ENCODE results near the gene SCAF8. TPM values are rescaled to one million over a fixed set of nuclear protein-coding genes. Genes with fewer than 3 reads are reported as not detected.

SCAF8 gene
- total RNA-seq, 1 donor: 40.5 TPM

GRCh38 chr6:154852687-154853086 lies 119.5 kb downstream of the SCAF8 start:
- no peak overlapping the region for H3K4me3 ChIP-seq (ENCODE audit: insufficient read depth, low read length)
- peaks cover 33% of the 10 kb centered on the region for H4K20me1 ChIP-seq (ENCODE audit: insufficient read depth, low read length)
- H2AFZ ChIP-seq (ENCODE audit: low read length): no peak overlapping the region
- H3K36me3 ChIP-seq (ENCODE audit: insufficient read depth, low read length): peaks cover 3% of the 10 kb centered on the region
- no peak overlapping the region for H3K27ac ChIP-seq (ENCODE audit: low read depth, low read length)
- peak; percentile 43 for DNase-seq (ENCODE audit: insufficient read length, low spot score, missing footprints)
- H3K9me3 ChIP-seq (ENCODE audit: low read depth, low read length): no peaks in the 10 kb centered on the region
- TF ChIP-seq CTCF (IDR thresholded peaks at IDR 0.05; ENCODE audit: extremely low read depth, low read depth, low read length): no peak
- peaks cover 2% of the 10 kb centered on the region for H3K4me1 ChIP-seq (ENCODE audit: insufficient read depth, low read length)
- H3K4me2 ChIP-seq (ENCODE audit: insufficient read depth, low read length): no peak overlapping the region
- H3K27me3 ChIP-seq (ENCODE audit: insufficient read depth, low read length): no peaks in the 10 kb centered on the region
- H3K79me2 ChIP-seq (ENCODE audit: insufficient read depth, low read length): peaks cover 71% of the 10 kb centered on the region

GRCh38 chr6:154857529-154857928 lies 124.3 kb downstream of the SCAF8 start:
- TF ChIP-seq CTCF (IDR thresholded peaks at IDR 0.05; ENCODE audit: extremely low read depth, low read depth, low read length): no peak
- Histone ChIP-seq H3K27me3 (ENCODE audit: insufficient read depth, low read length) (no peaks in the 10 kb centered on the region), H2AFZ (ENCODE audit: low read length) (no peak overlapping the region), H3K9me3 (ENCODE audit: low read depth, low read length) (no peaks in the 10 kb centered on the region), H3K27ac (ENCODE audit: low read depth, low read length) (no peak overlapping the region), H3K4me1 (ENCODE audit: insufficient read depth, low read length) (no peaks in the 10 kb centered on the region), H3K4me3 (ENCODE audit: insufficient read depth, low read length) (no peak overlapping the region), H3K4me2 (ENCODE audit: insufficient read depth, low read length) (no peak overlapping the region), H3K79me2 (ENCODE audit: insufficient read depth, low read length) (peaks cover 49% of the 10 kb centered on the region), H3K36me3 (ENCODE audit: insufficient read depth, low read length) (no peaks in the 10 kb centered on the region), H4K20me1 (ENCODE audit: insufficient read depth, low read length) (peaks cover 13% of the 10 kb centered on the region)
- no peak for DNase-seq (ENCODE audit: insufficient read length, low spot score, missing footprints)

GRCh38 chr6:154861825-154862224 lies 128.6 kb downstream of the SCAF8 start:
- Histone ChIP-seq H3K9me3 (ENCODE audit: low read depth, low read length) (no peaks in the 10 kb centered on the region), H3K36me3 (ENCODE audit: insufficient read depth, low read length) (no peaks in the 10 kb centered on the region), H3K4me3 (ENCODE audit: insufficient read depth, low read length) (no peak overlapping the region), H3K4me1 (ENCODE audit: insufficient read depth, low read length) (peaks cover 4% of the 10 kb centered on the region), H3K27me3 (ENCODE audit: insufficient read depth, low read length) (no peaks in the 10 kb centered on the region), H2AFZ (ENCODE audit: low read length) (no peak overlapping the region), H3K27ac (ENCODE audit: low read depth, low read length) (no peak overlapping the region), H4K20me1 (ENCODE audit: insufficient read depth, low read length) (peaks cover 6% of the 10 kb centered on the region), H3K79me2 (ENCODE audit: insufficient read depth, low read length) (peaks cover 32% of the 10 kb centered on the region), H3K4me2 (ENCODE audit: insufficient read depth, low read length) (no peak overlapping the region)
- TF ChIP-seq CTCF (IDR thresholded peaks at IDR 0.05; ENCODE audit: extremely low read depth, low read depth, low read length): no peak
- no peak for DNase-seq (ENCODE audit: insufficient read length, low spot score, missing footprints)

GRCh38 chr6:154862536-154862935 lies 129.3 kb downstream of the SCAF8 start:
- DNase-seq (ENCODE audit: insufficient read length, low spot score, missing footprints): no peak
- Histone ChIP-seq H3K79me2 (ENCODE audit: insufficient read depth, low read length) (peaks cover 30% of the 10 kb centered on the region), H4K20me1 (ENCODE audit: insufficient read depth, low read length) (peaks cover 6% of the 10 kb centered on the region), H3K27me3 (ENCODE audit: insufficient read depth, low read length) (no peaks in the 10 kb centered on the region), H3K4me2 (ENCODE audit: insufficient read depth, low read length) (no peak overlapping the region), H3K9me3 (ENCODE audit: low read depth, low read length) (no peaks in the 10 kb centered on the region), H3K36me3 (ENCODE audit: insufficient read depth, low read length) (no peaks in the 10 kb centered on the region), H3K27ac (ENCODE audit: low read depth, low read length) (no peak overlapping the region), H3K4me3 (ENCODE audit: insufficient read depth, low read length) (no peak overlapping the region), H2AFZ (ENCODE audit: low read length) (no peak overlapping the region), H3K4me1 (ENCODE audit: insufficient read depth, low read length) (peaks cover 4% of the 10 kb centered on the region)
- TF ChIP-seq CTCF (IDR thresholded peaks at IDR 0.05; ENCODE audit: extremely low read depth, low read depth, low read length): no peak
